HS-5 (cell line): ENCODE measurements around the gene RHOU.

ENCODE experiments used
- DNase-seq: peaks from one replicate; pipeline ENCODE4 v3.0.0-alpha.2; 2012; ENCODE audit warnings: low read depth

RHOU gene

DNA sequence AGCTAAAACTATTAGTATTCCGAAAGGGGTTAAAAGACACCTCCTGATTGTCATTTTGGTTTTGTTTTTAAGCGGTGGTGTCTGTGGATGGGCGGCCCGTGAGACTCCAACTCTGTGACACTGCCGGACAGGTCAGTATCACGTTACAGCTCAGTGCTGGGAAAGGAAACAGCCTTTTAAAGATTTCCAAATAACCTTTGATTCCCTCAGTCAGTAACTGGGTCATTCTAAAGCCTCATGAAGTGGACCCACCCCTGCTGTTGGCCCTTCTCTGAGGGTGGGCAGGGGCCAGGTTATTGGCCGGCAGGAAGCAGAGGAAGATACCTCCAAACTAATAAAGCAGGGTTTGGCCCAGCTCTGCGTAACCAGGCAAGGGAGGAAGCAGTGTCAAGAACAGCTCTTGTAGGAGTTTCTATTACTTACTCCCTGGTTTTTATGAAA, 2.3 kb downstream of the RHOU start:
- DNase-seq: no peak

DNA sequence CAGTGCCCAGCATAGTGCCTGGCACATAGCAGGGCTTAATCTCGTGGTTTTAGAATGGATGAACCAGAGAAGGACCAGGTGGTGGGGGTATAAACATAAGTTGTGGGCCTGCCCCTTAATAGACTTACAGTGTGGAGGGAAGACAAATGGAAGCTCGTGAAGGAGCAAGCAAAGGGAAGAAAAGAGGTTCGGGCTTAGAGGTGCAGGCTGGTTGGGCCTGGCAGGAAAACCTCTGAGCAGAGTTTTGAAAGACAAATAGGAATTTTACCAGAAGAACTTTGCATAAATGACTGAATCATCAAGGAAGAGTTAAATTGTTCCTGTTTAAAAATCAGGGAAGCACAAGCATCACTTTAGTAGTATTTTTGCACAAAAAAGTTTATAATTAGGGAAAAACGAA, 4.5 kb downstream of the RHOU start:
- no peak for DNase-seq

DNA sequence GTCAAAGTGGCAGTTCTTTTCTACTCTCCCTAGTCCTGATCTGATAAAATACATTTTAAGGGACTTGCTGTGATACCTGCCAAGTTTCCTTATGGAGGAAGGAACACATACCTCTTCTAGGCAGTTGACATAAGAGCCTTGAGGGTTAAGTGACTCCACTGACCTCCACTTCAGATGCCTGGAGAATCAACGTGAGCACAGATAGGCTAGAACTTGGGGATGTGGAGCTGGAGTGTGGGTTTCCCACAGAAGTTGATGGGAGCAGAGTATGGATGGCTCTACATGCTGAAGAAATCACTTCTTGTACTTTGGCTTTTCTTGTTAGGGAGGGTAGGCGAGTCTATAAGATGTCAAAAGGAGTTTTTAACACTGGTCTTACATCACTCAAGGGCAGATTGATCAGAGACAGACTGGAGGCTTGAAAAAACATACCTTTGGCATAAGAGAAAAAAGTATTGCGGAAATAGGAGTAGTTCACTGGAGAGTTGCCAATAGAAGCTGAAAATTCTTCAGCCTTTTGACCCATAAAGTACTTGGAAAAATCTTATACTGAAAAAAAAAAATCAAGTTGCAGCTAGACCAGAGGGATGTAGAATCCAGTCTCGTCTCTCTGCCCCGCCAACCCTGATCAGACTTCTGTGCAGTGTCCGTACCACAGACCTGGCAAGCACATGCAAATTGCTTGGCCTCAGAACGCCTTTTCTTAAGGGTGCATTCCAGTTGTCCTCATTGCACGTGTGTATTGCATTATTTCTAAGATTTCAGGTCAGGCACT, 5.5 kb downstream of the RHOU start:
- DNase-seq: no peak

DNA sequence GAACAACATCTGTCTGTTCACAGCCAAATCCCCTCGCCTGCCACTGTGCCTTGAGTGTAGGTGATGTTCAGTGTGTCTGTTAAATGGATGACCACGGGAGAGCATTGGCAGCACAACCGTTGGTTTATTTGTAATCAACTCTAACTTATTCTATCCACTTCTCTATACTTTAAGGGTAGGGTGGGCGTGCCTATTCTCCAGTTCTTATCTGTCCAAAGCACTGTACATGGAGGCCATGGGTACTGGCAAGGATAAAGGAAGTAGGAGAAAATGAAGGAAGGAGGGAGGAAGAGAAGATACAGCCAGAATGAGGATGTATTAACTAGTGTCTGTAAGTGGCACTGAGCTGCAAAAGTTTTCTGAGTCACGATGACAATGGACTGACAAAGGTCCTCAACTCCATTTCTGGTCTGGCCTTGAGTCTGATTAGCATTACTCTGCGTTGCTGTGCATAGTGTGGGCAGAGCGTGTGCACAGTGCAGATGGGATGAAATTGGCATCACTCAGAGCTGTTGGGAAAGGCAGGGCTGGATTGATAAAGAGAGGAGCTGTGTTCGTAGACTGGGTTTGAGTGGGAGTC, 7.1 kb downstream of the RHOU start:
- no peak for DNase-seq

DNA sequence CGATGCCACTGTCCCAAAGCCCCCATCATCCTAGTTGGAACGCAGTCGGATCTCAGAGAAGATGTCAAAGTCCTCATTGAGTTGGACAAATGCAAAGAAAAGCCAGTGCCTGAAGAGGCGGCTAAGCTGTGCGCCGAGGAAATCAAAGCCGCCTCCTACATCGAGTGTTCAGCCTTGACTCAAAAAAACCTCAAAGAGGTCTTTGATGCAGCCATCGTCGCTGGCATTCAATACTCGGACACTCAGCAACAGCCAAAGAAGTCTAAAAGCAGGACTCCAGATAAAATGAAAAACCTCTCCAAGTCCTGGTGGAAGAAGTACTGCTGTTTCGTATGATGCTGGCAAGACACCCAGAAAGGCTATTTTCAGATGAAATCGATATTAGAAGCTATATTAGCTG, 8.1 kb downstream of the RHOU start:
- DNase-seq: no peak

DNA sequence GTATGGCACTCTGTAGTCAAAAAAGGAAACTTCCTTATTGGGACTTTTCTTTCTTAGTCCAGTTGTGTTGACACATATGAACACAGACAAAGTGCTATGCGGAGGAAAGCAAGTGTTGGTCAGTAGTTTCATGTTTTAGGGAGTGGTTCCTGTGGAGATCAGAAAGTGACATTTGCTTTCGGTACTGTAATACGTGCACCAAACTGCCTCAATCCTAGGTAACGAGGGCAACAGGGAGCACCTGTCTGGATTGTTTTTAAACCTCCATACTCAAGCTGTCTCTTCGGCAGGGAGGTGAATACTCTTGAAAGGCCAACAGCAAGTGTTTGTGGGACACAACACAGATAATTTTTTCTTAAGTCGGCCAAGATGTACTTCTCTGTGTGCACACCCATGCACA, 9.1 kb downstream of the RHOU start:
- no peak for DNase-seq

DNA sequence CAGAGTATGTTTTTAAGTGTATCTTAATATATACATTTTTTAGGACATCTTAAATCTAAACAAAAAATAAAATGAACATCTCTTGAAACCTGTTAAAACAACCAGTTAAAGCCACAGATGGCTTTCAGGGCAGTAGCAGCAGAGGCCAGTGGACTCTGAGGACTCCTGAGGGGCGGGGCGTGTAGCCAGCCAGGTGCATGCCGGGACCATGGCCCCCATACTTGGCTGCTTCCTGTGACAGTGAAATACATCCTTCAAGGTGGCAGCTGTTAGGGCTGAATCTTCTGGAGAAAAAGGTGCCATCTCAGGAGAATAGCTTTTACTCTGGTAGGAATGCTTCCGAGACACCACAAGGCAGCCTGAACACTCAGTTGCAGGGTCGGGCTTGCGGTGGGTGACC, 9.6 kb downstream of the RHOU start:
- no peak for DNase-seq

DNA sequence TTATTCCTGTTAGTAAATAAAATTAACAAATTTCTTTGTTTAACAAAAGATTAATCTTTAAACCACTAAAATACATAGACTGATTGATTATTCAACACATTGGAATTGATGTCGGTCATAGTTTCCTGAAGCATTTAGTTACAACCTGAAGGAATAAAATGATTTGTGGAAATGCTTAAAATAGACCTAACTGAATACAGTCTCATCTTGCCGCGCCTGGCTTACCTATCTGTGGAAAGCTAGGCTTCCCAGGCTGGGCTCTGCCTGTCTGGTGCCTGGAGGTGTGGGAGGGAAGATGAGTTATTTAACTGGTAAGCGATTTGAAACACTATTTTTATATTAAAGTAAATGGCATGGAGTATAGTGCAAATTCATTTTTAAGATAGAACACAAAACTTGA, 10.2 kb downstream of the RHOU start:
- DNase-seq: no peak

DNA sequence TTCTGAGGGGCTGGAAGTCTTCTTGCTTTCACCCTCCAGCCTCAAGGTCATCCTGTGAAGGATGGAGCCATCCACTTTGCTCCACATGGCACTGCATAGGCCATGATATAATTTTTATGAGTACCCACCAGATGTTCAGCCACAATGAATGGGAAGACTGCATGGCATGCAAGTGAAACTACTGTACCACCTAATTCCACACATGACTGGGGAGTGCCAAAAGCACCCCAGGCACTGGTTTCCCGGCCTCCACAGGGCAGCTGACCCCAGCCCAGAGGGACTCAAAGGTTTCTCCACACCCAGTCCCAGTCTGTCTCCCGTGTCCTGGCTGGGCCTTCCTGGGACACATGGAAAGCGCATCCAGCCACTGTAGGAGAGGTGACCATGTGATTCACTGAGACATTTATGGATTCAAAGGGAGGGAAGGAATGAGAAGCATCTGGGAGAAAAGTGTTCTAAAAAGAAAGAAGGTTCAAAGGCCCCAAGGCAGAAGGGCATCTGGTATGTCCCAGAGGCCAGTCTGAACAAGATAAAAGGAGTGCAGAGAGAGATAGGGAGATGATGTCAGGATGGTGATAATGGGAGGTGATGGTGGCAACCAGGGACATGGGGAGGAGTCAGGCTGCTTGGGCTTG, 12.1 kb downstream of the RHOU start:
- no peak for DNase-seq

DNA sequence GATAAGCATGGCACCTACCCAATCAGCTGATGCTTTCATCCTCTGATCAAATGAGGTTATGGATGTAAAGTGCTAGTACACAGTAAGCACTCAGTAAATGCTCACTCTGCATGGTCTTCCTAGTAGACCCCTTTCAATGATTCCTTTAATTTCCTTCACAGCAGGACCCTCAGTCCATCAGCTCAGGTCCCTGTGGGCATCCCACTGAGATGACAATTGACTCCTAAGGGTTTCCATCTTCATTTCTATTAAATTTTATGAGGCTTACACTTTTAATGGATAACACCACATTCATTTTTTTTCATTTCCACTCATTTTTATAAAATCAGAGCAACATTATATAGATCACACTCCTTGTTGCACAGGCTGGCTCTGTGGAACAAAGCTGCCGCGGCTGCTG, 12.8 kb downstream of the RHOU start:
- DNase-seq: no peak

DNA sequence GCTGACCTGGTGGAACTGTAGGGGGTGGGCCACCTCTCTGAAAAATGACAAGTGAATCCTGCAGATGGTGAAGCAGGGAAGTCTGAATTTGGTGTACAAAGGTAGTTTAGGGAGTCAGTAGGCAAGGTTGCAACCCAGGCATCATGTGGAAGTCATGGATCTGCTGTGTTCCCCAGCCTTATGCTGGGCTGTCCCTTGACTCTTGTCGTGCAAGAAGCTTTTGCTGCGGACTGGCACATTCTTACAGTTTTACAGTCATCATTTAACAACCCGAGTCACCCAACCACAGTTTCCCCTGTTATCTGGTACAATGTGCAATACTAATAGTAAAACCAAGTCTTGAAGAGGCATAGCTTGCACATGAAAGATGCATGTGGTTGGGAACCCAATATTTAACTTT, 13.2 kb downstream of the RHOU start:
- no peak for DNase-seq

DNA sequence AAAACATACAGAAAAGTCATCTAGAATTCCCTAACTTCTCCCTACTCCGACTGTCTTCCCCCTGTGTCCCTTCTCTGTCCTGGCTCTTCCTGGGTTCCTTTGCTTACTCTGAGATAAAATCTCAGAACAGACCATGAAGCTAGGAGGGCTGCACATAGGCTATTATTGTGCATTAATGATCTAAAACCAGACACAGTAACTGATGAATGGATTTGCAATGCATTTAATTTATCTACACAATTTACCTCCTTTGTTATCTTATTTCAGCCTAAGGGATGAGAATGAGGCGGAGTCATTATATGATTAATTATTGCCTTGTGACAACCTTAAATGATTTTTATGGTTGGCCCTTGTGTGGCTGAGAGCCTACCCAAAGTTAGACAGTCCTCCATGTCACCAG, 14.5 kb downstream of the RHOU start:
- DNase-seq: no peak

DNA sequence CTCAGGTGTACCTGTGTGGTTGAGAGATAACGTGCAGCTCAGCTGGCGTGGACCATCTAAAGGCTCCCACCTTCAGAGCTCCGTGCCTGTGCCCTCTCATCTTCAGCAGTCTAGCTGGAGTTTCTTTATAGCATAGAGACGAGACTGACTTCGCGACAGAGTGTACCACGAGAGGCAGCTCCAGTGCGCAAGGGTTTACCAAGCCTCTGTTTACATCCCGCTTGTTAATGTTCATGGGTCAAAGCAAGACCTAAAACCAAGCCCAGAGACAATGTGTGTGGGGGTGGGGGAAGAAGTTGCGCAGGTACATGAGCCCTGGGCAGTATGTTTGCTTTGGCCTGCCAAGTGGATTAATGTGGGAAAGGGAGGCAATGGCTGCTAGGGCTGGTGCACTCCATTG, 15.6 kb downstream of the RHOU start:
- DNase-seq: no peak

DNA sequence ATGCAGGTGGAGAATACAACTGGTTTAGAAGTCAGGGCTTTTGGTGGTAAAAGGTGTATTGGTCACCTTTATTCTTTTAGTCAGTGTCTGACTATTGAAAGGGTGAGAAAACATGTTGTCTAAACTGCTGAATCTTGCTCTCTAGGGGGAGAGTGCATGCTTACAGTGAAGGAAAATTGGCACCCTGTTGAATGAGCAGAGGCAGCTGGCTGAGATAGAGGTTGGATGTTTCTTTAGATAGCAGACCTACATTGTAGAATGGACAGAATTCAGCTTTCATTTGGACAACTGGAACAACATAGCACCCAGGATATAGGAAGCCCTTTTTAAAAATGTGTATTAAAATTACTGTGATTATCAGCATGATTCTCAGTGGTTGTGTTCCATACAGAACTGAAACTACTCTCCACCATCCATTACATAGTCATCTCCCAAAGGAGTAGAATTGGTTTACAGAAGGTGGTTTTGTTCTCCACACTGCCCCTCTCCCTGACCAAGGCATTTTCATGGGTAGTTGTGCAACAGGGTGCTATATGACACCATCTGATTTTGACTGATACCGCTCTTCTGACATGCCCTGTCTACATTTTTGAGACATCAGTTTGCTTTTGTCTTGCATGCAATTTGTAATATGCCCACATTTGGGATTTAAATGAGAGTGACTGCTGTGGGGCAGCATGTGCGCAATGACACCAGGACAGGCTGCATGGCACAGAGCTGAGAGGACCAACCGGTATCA, 16.2 kb downstream of the RHOU start:
- no peak for DNase-seq

DNA sequence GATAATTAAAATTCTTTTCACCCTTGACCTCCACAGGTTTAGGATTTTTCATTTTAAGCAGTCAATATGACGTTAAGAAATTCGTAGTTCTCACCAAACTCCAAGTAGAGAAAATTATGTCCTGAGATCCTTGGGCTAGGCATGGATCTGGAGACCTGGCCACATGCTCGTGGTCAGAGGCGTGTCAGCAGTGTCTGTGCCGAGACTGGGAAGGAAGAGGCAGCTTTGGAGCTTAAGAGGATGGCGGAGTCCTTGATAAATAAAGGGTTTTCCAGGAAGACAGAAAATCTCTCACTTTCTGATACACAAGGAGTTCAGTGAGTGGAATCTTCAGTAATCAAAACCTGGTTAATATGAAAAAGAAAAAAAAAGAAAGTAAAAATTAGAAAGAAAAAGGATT, 17.0 kb downstream of the RHOU start:
- no peak for DNase-seq

DNA sequence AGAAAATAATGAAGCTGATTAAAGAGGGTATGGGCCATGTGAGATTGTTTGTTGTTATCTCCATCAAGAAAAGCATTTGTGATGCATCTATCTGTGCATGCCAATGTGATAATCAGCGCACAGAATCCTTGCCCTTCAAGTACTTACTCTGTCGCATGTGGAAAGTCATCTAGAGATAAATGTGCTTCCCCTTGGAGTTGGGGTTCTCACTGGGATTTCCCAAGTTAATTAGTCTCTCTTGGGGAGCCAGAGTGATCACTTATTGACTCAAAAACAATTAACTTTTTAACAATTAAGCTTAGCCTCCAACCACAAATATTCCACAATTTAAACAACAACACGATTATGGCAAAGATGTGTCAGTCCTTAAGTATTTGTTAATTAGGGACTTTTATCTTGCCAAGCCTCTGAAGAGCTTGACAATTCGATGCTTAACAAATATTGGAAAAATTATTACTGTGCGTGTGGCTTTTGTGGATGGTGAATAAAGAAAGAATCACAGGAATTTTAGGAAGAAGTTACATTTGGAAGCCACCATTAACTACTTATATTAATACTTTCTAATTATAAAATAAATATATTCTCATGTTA, 17.5 kb downstream of the RHOU start:
- no peak for DNase-seq

DNA sequence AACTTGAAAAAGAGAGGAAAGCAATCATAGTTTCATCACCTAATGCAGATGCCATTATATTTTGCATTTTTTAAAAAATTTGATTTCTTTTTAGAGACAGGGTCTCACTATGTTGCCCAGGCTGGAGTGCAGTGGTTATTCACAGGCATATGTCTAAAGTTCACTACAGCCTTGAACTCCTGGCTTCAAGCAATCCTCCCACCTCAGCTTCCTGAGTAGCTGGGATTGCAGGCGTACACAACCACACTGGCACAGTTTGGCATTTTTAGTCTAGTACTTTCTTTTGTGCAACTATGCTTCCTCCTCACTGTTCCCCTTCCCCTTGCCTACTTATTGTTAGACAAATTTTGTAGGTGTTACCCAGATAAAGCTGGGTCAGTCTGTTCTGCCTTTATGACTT, 18.0 kb downstream of the RHOU start:
- DNase-seq: no peak

DNA sequence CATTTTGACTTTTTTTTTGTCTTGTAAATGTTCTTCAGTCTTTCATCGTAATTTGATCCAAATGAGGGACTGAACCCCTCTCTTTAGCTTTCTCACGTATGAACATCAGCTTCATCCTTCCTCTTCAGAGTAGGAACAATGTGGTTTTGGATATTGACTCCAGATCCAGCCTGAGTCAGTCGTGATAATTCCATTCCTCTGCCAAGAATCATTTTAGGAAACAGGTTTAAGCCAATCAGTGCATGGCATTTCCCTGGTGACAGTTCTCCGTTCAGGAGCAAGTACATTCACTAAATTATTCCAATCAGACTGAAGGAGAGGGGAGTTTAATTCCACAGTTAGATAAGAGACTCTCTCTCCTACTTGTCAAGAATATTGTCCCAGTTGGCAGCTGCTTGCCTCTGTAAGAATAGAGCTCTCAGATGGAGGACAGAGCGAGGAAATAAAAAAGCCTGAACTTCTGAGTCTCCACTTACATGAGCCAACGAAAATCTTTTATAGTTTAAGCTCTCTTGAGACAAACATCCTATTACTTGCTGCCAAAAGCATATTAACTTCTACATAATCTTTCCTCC, 18.6 kb downstream of the RHOU start:
- peak; percentile 4 for DNase-seq

DNA sequence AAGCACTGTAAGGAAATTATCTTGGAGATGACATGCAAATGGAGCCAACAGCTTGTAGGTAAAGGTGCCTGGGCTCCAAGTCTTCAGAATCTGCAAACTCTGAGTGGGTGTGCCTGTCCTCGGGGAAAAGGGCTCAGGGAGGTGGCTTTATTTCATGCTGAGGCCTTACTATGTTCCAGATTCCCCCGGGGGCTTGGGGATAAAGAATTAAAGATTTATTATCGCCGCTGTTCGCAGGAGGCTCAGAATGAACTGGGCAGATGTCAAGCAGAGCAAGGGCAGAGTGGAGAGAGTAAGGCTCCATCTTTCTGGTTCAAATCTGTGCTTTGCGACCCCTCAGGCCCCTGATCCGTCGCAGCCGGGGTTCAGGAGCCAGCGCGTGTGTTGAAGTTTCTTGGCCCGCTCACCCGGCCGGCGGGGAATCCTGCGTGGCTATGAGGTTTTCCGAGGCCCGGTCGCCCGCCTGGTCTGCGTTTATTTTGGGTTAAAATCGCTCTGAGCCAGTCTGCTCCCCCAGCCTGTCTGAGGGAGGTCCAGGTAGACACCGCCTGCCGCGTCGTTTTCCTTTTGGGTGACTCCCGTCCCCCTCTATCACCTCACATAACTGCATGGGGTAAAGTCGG, 19.5 kb downstream of the RHOU start:
- DNase-seq: no peak

DNA sequence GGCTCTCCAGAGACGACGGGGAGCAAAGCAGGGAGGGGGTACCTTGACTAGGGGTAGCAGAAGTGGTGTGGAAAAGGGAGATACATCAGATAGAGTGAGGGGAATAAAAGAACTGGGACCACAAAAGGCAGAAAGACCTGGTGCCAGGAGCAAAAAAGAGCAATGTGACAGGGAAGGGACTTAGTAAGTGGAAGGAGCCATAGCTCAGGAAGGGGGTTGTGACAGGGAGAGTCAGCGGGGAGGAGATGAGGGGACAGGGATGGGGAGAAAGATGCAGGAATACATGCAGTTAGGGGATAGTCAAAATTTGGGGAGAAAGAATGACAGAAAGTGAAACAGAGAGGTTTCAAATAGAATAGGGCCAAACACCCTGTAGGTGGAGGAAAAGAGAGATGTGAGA, 20.5 kb downstream of the RHOU start:
- no peak for DNase-seq

DNA sequence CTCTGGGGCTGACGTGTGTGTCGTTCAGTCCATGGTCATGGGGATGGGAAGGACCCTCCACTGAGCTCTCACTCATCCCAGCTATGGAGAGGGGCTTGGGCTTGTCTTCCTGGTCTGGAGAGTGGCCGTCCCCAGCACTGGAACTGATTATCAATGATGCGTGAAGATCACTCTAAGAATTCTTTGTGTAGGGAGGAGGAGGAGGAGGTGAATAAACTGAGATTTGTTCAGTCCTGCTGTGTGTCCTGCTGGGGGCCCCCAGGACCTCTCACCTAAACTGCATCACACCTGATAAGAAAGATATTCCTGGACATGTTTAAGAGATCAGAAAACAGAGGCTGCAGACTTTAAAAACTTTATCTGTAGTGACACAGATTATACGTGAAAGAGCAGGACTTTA, 21.2 kb downstream of the RHOU start:
- no peak for DNase-seq

DNA sequence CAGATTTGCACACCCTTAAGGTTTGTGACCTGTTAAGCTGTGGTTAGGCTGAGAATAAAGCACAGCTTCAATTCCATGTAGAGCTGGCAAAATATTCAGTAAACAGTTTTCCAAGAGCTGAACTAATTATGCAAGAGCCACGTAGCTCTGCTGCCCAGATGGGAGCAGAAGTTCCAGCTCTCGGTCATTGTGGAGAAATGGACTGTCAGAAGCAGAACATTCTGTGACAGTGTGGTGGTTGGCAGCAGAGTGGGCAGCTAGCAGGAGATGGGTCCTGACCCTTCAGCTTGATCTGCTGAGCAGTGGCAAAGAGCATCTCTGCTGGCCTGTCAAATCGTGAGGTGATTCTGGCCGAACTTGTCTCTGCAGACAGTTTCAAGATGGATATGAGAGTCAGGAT, 23.2 kb downstream of the RHOU start:
- DNase-seq: no peak
